Upper lobe of left lung (tissue), 6 donors: ENCODE measurements around the gene MYOM1. TPM values are rescaled to one million over a fixed set of nuclear protein-coding genes. Genes with fewer than 3 reads are reported as not detected.

Experiments used
- ATAC-seq, 2 donors: fragments of 200-7000 bp; cut with Tn5 transposase; one replicate each; pipeline ENCODE4 v1.9.1; 2022; ENCODE audit warnings: mild to moderate bottlenecking in 2 of 2, moderate library complexity in 2 of 2; ENCODE audit not compliant: low FRiP score in 2 of 2
- DNase-seq, 2 donors: peaks; one replicate each; pipeline ENCODE4 v3.0.0-alpha.2; 2019 to 2020
- H3K27ac ChIP-seq, 4 donors: fragments of 200-600 bp; sonication (generic); one replicate each; pipeline ENCODE4 v1.5.1; 2016 to 2019
- H3K27me3 ChIP-seq, 4 donors: fragments of 200-600 bp; sonication (generic); one replicate each; pipeline ENCODE4 v1.5.1; 2017 to 2019
- H3K36me3 ChIP-seq, 4 donors: fragments of 200-600 bp; sonication (generic); one replicate each; pipeline ENCODE4 v1.5.1; 2016 to 2019
- H3K4me1 ChIP-seq, 4 donors: fragments of 200-600 bp; sonication (generic); one replicate each; pipeline ENCODE4 v1.5.1; 2018 to 2019
- H3K4me3 ChIP-seq, 4 donors: fragments of 200-600 bp; sonication (generic); one replicate each; pipeline ENCODE4 v1.5.1; 2017 to 2019; ENCODE audit warnings: mild to moderate bottlenecking in 2 of 4, moderate library complexity in 1 of 4
- H3K9me3 ChIP-seq, 4 donors: fragments of 200-600 bp; sonication (generic); one replicate each; pipeline ENCODE4 v1.5.1; 2018 to 2019
- EP300 ChIP-seq, 4 donors: sonication (generic); formaldehyde crosslinking; IDR thresholded peaks; one replicate each; pipeline ENCODE4 v1.5.1; 2017; ENCODE audit warnings: antibody characterized with exemption in 4 of 4, control low read depth in 2 of 4
- POLR2A ChIP-seq, 4 donors: fragments of 450-650 bp; IDR thresholded peaks; one replicate each; pipeline ENCODE4 v1.5.1; 2016 to 2017; ENCODE audit warnings: antibody characterized with exemption in 4 of 4, mild to moderate bottlenecking in 2 of 4
- POLR2AphosphoS5 ChIP-seq, 2 donors: sonication (generic); formaldehyde crosslinking; IDR thresholded peaks; one replicate each; pipeline ENCODE4 v1.5.1; 2017; ENCODE audit warnings: antibody characterized with exemption in 2 of 2
- WGBS, 2 donors: methylation state at CpG; one replicate each; pipeline ENCODE4 v1.1.5; 2017 to 2018; 5-methylcytosine and 5-hydroxymethylcytosine counted together
- total RNA-seq, 6 donors: library from RNA; depleted of rRNA in 4 of 6; stranded (reverse); fragments of >200 nt in 4 of 6; gene quantifications; one replicate each; pipeline versions ENCODE4 v1.1.0 to v1.2.1, GENCODE V29; 2016 to 2021
- TF ChIP-seq, protein P1 (sequence below), 6 experiments: fragments of 450-650 bp in 4 of 6; fragments of 200-600 bp in 2 of 6; sonication (generic) in 2 of 6; IDR thresholded peaks; one replicate each; pipeline ENCODE4 v1.5.1; 2016 to 2019; ENCODE audit warnings: antibody characterized with exemption in 6 of 6
- donor health status: DM: no; HTN: no; CAD: no; lungs with moderate emphysema.
- donor health status: DM: no; HTN: yes; CAD: no; lungs with severe emphysema.

The MYOM1 gene
- total RNA-seq, 6 donors from 2014 or later: 0.76 to 11.2 (median 2.2) TPM

DNA sequence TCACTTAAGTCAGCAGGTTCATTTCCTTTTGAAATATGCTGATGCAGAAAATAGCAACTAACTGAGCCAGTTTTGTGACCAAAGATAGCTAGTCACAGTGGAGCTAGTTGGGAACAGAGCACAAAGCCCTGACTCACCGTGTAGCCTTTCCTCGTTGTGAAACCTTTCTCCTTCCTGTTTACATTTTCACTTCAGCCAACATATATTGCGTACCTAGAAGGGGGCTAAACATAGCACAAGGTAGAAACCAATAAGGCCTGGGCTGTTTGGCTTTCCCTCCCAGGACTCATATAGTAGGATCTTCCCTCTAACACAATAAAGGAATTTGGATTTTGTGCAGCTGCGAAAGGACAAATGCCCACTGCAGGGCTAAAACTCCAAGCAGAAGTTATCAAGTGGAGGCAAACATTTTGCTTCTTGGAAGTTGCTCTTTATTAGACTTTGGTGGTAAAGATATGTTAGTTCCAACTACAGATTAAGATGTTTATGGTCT, 182.3 kb downstream of the MYOM1 start:
- peak in 2 of 4 donors; percentile 45 to 60 for TF ChIP-seq EP300 (IDR thresholded peaks at IDR 0.05)
- no peak for TF ChIP-seq POLR2A (IDR thresholded peaks at IDR 0.05)
- peak; percentile 52 to 69 for TF ChIP-seq POLR2AphosphoS5 (IDR thresholded peaks at IDR 0.05)
- TF ChIP-seq, protein P1, sequence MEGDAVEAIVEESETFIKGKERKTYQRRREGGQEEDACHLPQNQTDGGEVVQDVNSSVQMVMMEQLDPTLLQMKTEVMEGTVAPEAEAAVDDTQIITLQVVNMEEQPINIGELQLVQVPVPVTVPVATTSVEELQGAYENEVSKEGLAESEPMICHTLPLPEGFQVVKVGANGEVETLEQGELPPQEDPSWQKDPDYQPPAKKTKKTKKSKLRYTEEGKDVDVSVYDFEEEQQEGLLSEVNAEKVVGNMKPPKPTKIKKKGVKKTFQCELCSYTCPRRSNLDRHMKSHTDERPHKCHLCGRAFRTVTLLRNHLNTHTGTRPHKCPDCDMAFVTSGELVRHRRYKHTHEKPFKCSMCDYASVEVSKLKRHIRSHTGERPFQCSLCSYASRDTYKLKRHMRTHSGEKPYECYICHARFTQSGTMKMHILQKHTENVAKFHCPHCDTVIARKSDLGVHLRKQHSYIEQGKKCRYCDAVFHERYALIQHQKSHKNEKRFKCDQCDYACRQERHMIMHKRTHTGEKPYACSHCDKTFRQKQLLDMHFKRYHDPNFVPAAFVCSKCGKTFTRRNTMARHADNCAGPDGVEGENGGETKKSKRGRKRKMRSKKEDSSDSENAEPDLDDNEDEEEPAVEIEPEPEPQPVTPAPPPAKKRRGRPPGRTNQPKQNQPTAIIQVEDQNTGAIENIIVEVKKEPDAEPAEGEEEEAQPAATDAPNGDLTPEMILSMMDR (IDR thresholded peaks at IDR 0.05): no peak
- DNase-seq (peak in 1 of 2 donors; percentile 78), ATAC-seq (peak; percentile 69 to 91)
- H3K27ac ChIP-seq: peak overlapping the region; percentile 11 to 84 (median 63)
- WGBS, 2 donors: 25 to 27% methylated on average over 4 of the region's 4 CpGs
- no peak overlapping the region for H3K4me3 ChIP-seq
- no peaks in the 10 kb centered on the region for H3K27me3 ChIP-seq
- no peaks in the 10 kb centered on the region for H3K36me3 ChIP-seq
- no peaks in the 10 kb centered on the region for H3K9me3 ChIP-seq
- H3K4me1 ChIP-seq: peaks cover 5 to 16% (median 7%) of the 10 kb centered on the region in 4 donors

DNA sequence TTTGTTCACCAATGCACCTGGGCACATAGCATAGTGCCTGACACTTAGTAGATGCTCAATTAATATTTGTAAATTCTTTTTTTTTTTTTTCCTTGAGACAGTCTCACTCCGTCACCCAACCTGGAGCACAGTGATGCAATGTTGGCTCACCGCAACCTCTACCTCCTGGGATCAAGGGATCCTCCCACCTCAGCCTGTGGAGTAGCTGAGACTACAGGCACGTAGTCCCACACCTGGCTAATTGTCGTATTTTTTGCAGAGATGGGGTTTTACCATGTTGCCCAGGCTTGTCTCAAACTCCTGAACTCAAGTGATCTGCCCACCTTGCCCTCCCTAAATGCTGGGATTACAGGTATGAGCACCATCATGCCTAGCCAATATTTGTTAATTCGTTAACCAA, 183.7 kb downstream of the MYOM1 start:
- 89 to 93% methylated on average over 5 of the region's 5 CpGs for WGBS, 2 donors
- Histone ChIP-seq H3K4me3 (no peak overlapping the region), H3K4me1 (peaks cover 5 to 16% (median 7%) of the 10 kb centered on the region in 4 donors), H3K9me3 (no peaks in the 10 kb centered on the region), H3K36me3 (no peaks in the 10 kb centered on the region), H3K27ac (no peak overlapping the region), H3K27me3 (no peaks in the 10 kb centered on the region)
- TF ChIP-seq POLR2A (IDR thresholded peaks at IDR 0.05) (no peak), POLR2AphosphoS5 (IDR thresholded peaks at IDR 0.05) (no peak)
- TF ChIP-seq, protein P1 (IDR thresholded peaks at IDR 0.05): no peak
- no peak for DNase-seq
- ATAC-seq: no peak

DNA sequence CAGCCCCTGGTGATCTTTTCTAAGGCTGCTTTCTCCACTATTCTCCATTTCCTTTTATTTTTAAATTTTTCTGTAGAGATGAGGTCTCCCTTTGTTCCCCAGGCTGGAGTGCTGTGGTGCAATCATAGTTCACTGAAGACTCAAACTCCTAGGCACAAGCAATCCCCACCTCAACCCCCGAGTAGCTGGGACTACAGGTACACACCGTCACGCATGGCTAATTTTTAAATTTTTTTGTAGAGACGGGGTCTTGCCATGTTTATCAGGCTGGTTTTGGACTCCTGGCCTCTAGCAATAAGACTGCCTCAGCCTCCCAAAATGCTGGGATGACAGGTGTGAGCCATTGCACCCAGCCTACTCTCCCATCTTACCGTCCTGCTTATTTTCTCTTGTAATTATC, 184.1 kb downstream of the MYOM1 start:
- H3K4me1 ChIP-seq: peaks cover 5 to 16% (median 7%) of the 10 kb centered on the region in 4 donors
- no peaks in the 10 kb centered on the region for H3K36me3 ChIP-seq
- H3K27ac ChIP-seq: no peak overlapping the region
- DNase-seq: no peak
- no peak for ATAC-seq
- TF ChIP-seq POLR2A (IDR thresholded peaks at IDR 0.05) (no peak), EP300 (IDR thresholded peaks at IDR 0.05) (no peak), POLR2AphosphoS5 (IDR thresholded peaks at IDR 0.05) (no peak)
- TF ChIP-seq, protein P1 (IDR thresholded peaks at IDR 0.05): no peak
- 95 to 97% methylated on average over 5 of the region's 5 CpGs for WGBS, 2 donors
- no peaks in the 10 kb centered on the region for H3K9me3 ChIP-seq
- H3K27me3 ChIP-seq: no peaks in the 10 kb centered on the region
- H3K4me3 ChIP-seq: no peak overlapping the region

DNA sequence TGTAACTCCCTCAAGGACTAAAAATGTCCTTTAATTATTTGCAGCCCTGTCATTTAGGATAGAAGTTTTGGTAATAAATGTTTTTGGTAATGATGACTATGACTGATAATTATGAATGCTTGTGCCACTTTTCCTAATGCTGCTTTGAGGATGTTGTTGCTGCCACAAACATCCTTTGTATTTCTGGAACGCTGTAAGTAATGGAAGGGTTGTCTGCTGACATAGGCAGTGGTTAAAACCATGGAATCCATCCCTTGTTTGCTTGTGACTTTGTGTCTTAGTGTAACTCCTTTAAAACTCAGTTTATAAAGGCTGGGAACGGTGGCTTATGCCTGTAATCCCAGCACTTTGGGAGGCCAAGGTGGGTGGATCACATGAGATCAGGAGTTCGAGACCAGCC, 187.0 kb downstream of the MYOM1 start:
- WGBS, 2 donors: 89% methylated on average over 3 of the region's 3 CpGs
- H3K36me3 ChIP-seq: no peaks in the 10 kb centered on the region
- no peaks in the 10 kb centered on the region for H3K27me3 ChIP-seq
- H3K4me1 ChIP-seq: peaks cover 5 to 21% (median 11%) of the 10 kb centered on the region in 4 donors
- ATAC-seq (no peak), DNase-seq (no peak)
- TF ChIP-seq EP300 (IDR thresholded peaks at IDR 0.05) (no peak), POLR2A (IDR thresholded peaks at IDR 0.05) (no peak), POLR2AphosphoS5 (IDR thresholded peaks at IDR 0.05) (no peak)
- TF ChIP-seq, protein P1 (IDR thresholded peaks at IDR 0.05): no peak
- H3K4me3 ChIP-seq: no peak overlapping the region
- H3K9me3 ChIP-seq: no peaks in the 10 kb centered on the region
- H3K27ac ChIP-seq: no peak overlapping the region
